Gastrocnemius medialis (tissue), 4 donors: ENCODE data around the gene STXBP2.

Experiments
- CTCF ChIP-seq, 5 experiments: fragments of 450-650 bp in 3 of 5; fragments of 200-600 bp in 2 of 5; sonication (generic) in 2 of 5; IDR thresholded peaks in 4 of 5; conservative IDR thresholded peaks in 1 of 5; 1 replicate in 4 of 5; 2 replicates in 1 of 5; pipeline ENCODE4 v1.5.1; 2016 to 2019; ENCODE audit warnings: antibody characterized with exemption in 5 of 5, mild to moderate bottlenecking in 3 of 5, moderate library complexity in 3 of 5
- POLR2A ChIP-seq, 2 donors: fragments of 450-650 bp; IDR thresholded peaks; one replicate each; pipeline ENCODE4 v1.6.1; 2017; ENCODE audit warnings: antibody characterized with exemption in 2 of 2, mild to moderate bottlenecking in 2 of 2, moderate library complexity in 2 of 2

- no peak for TF ChIP-seq CTCF (IDR thresholded peaks at IDR 0.05 in 4 of 5, conservative IDR thresholded peaks at IDR 0.05 in 1 of 5)
- TF ChIP-seq POLR2A (IDR thresholded peaks at IDR 0.05), result no peak
Measured at GRCh38 chr19:7674010-7675005, 37.4 kb downstream of the STXBP2 start.
